ENCODE measurements around the gene SH3BGRL. TPM values are rescaled to one million over a fixed set of nuclear protein-coding genes. Genes with fewer than 3 reads are reported as not detected.
A peak's percentile ranks its signal among the peaks of the same experiment; 100 is the strongest.

Gene SH3BGRL
- total RNA-seq = 87.4 TPM
- long read RNA-seq, transcript SH3BGRL-201 (4 exons, 1,923 nt) = major isoform, 243 of 265 reads
- long read RNA-seq, partial matches to known transcripts = 18 of 265 reads
- long read RNA-seq, other reads (novel, unspliced or antisense) = 2 of 265 reads

GRCh38 chrX:81201671-81202455 is at the start of gene SH3BGRL, which contains the start of gene HMGN5:
TSS of gene SH3BGRL (plus strand) at chrX:81202102. CDS start at chrX:81202201, 99 bp downstream.
TSS of gene HMGN5 (minus strand) at chrX:81201913. CDS start at chrX:81121549, 80,364 bp downstream.
- peak; percentile 91 for DNase-seq (ENCODE audit: low spot score)

GRCh38 chrX:81168391-81168790 is 33.5 kb upstream of the SH3BGRL start:
- DNase-seq (ENCODE audit: low spot score) = no peak

GRCh38 chrX:81174286-81174685 is 27.6 kb upstream of the SH3BGRL start:
- DNase-seq (ENCODE audit: low spot score) = no peak

DNA sequence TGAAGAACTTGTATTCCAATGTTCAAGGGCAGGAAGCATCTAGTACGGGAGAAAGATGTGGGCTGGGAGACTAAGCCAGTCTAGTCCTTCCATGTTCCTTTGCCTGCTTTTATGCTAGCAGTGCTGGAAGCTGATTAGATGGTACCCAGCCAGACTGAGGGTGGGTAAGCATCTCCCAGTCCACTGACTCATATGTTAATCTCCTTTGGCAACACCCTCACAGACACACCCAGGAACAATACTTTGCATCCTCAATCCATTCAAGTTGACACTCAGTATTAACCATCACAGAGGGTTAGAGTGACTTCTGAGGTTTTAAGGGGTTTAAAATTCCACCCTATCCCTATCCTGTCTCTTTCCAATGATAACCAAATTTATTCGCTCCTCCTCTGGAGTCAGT is 6.6 kb upstream of the SH3BGRL start:
- no peak for DNase-seq (ENCODE audit: low spot score)

DNA sequence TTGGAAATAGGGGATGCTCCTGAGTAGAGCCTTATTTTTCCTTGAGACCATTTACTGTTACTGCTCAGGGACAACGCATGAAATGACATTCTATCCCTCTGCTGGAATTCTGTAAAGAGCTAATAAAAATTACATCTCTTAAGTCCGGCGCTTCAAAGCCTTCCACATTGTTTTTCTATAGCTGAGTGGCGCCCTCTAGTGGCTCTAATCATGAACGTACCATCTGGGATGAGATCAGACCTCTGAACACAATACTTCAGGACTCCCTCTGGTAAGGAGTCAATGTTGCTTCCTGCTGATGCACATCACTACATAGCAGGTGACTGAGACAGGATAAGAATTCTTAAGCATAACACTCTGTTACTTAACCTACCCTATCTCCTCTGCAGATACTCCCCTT is 6.2 kb upstream of the SH3BGRL start:
- no peak for DNase-seq (ENCODE audit: low spot score)

GRCh38 chrX:81201071-81201470 is 831 bp upstream of the SH3BGRL start:
- no peak for DNase-seq (ENCODE audit: low spot score)

DNA sequence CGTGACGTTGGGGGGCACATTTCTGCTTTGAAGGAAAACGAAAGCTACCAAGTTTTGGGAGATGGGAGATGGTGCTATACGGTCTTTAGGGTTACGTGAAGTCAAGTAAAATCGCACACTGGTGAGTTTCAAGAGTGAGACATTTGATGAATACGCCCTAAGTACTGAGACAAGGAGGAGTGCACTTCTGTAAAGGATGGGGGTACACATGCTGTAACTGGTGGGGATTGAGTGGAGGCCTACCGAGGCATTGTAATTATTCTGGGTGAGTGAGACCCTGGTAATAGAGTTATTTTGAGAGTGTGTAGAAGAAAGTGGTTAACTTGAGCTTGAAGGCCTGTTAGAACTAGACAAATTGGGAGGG is 536 bp downstream of the SH3BGRL start:
- DNase-seq (ENCODE audit: low spot score) = no peak

GRCh38 chrX:81202943-81203342 is 1.0 kb downstream of the SH3BGRL start:
- DNase-seq (ENCODE audit: low spot score) = no peak

DNA sequence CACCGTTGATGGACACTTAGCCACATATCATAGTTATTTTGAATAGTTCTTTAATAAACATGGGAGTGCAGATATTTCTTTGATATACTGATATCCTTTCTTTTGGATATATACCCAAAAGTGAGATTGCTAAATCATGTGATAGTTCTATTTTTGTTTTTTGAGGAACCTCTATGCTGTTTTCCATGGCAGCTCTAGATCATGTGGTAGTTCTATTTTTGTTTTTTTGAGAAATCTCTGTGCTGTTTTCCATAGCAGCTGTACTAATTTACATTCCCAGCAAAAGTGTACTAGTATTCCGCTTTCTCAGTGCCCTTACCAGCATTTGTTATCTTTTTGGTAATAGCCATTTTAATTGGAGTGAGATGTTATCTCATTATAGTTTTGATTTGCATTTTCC is 3.6 kb downstream of the SH3BGRL start:
- no peak for DNase-seq (ENCODE audit: low spot score)

DNA sequence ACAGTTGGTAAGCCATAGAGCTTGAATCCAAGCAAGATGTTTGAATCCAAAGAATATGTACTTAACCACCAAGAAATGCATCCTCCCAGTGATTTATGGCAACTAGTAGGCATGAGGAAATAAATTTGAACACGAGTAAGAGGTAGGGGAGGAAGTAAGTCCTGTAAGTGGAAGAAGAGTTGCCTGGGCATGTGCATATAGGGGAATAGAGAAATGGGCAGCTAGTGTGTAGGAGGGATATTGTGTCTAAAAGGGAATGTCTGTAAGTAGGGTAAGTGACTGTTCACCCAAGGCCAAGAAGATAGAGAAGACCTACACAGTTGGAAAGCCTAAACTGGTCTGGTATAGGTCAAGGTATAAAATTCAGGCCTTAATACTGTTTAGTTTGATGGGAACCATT is 4.6 kb downstream of the SH3BGRL start:
- DNase-seq (ENCODE audit: low spot score) = no peak

DNA sequence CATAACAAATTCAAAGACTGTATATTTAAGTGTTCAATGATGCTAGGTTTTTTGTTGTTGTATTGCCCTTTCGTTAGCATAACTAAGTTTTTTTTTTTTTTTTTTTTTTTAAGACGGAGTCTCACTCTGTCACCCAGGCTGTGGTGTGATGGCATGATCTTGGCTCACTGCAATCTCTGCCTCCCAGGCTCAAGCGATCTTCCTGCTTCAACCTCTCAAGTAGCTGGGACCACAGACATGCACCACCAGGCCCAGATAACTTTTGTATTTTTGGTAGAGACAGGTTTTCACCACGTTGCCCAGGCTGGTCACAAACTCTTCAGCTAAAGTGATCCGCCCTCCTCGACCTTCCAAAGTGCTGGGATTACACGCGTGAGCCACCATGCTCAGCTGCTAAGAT is 7.0 kb downstream of the SH3BGRL start:
- DNase-seq (ENCODE audit: low spot score) = no peak

DNA sequence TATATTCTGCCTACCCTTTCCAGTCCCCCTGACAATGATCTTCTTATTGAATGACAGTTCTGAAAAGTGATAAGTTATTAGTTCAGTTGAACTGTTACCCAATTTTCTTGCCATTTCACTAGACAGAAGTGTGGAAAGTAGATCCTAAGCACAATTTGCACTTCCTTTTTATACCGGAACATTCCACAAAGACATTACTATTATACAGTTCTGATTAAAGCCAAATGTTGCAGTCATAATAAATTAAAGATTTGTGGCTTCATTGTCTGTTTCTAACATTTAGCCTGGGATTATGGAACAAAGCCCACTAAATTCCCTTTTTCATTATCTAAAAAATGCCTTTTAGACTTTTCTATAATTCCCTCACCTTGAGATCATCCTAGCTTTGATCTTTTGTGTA is 13.8 kb downstream of the SH3BGRL start:
- no peak for DNase-seq (ENCODE audit: low spot score)

DNA sequence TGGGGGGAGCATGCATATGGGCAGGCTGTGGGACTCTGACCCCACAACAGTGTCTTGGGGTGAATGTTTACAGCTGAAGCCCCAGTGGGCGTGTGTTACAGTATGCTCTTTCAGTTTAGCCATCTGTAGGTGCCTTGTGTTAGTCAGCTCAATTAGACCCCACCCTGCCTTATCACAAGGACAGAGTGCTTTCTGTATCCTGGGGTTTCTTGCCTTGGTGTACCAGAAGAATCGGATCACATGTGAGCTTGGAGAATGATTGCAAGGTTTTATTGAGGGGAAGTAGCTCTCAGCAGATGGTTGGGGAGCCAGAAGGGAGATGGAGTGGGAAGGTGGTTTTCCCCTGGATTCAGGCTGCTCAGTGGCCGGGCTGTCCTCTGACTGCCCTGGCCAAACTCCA is 27.3 kb downstream of the SH3BGRL start:
- DNase-seq (ENCODE audit: low spot score) = no peak

DNA sequence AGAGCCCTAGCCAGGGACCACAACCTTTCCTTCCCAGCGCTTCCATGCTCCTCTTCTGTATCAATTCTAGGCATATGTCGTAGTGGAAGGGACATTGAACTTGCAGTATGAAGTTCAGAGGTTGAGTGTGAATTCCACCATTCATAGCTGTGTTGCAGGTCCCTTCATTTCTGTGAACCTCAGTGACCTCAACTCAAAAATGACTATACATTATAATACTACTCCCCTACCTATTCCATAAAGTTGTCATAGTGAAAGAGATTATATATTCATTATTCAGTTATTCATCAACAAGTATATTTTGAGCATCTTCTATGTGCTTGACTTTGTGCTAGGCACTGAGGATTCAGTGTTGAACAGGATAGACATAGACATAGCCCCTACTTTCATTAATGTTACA is 28.0 kb downstream of the SH3BGRL start:
- DNase-seq (ENCODE audit: low spot score) = no peak

- DNase-seq (ENCODE audit: low spot score) = no peak
Observed at GRCh38 chrX:81231476-81231875, 29.6 kb downstream of the SH3BGRL start.

DNA sequence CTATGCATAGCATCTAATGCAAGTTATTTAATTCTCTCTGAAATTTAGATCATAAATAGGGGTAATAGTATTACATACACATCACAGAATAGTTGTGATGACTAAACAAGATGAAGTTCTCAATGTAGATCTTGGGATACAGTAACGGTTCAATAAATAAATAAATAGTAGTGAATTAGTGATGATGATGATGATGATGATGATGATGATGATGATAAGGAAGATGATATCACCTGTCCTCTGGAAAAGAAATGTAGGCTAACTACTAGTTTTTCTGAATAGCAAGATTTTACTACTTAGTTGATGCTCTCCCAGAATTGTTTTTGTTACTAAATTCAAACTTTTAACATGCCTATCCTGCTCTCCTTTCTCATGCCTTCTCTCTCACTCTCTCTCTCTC is 30.3 kb downstream of the SH3BGRL start:
- DNase-seq (ENCODE audit: low spot score) = no peak

GRCh38 chrX:81237516-81237915 is 35.6 kb downstream of the SH3BGRL start:
- DNase-seq (ENCODE audit: low spot score) = no peak

GRCh38 chrX:81238166-81238565 is 36.3 kb downstream of the SH3BGRL start:
- DNase-seq (ENCODE audit: low spot score) = no peak

DNA sequence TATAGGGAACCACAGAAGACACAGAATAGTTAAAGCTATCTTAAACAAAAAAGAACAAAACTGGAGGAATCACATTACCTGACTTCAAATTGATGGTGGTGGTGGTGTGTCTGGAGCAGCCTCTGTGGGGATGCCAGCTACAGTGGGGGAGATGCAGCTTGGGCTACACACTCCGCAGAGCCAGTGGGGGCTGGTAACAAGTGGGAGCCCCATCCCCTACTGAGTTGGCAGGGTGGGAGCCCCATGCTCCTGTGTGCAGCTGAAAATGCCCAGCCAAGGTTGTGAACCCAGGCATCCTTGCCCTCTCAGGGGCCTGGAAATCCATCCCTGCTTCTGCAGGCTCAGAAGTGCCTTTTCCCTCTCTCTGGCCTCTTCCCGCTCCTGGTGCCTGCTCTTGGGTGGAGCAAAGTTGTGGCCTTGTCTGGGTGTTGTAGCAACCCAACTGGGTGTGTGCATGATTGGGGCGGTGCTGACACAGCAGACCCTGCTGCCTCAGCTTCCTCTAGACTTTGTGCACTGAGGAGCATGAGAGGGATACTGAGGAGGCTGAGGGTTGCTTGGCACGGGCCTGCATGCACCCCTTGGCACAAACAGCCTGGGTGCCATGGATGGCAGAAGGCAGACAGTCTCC is 38.9 kb downstream of the SH3BGRL start:
- DNase-seq (ENCODE audit: low spot score) = no peak

- no peak for DNase-seq (ENCODE audit: low spot score)
Observed at GRCh38 chrX:81241753-81242152, 39.9 kb downstream of the SH3BGRL start.

- DNase-seq (ENCODE audit: low spot score) = no peak
Observed at GRCh38 chrX:81255876-81256275, 54.0 kb downstream of the SH3BGRL start.

GRCh38 chrX:81257817-81258216 is 55.9 kb downstream of the SH3BGRL start:
- no peak for DNase-seq (ENCODE audit: low spot score)

Measured in mesenteric fat pad (tissue), 1 donor.